Stomach (tissue), 8 donors: ENCODE data around the gene RBMY1J. TPM values are rescaled to one million over a fixed set of nuclear protein-coding genes. Genes with fewer than 3 reads are reported as not detected.

Source experiments
- polyA plus RNA-seq, 3 donors: library from polyadenylated mRNA; stranded (reverse); fragments of 200-250 nt; gene quantifications; one replicate each; pipeline ENCODE4 v1.2.3, GENCODE V29; 2013
- total RNA-seq, 5 donors: library from RNA; depleted of rRNA; stranded (reverse); fragments of >200 nt; gene quantifications; one replicate each; pipeline versions ENCODE4 v1.1.0 to v1.2.3, GENCODE V29; 2014 to 2016
- donor health status: healthy with polysubstance abuse.
- donor health status: Bipolar disorder and iron deficiency.
- donor health status: healthy.

The RBMY1J gene
- total and polyA plus RNA-seq, 8 donors, result not detected

Other genes starting within 250 kb of the RBMY1J start
- not detected for gene RBMY1F, start 220.5 kb upstream of the RBMY1J start, total RNA-seq
- gene RBMY1F, start 220.5 kb upstream of the RBMY1J start, polyA plus RNA-seq, result not detected